Erythroblast (primary cell): ENCODE data around the gene LMO1.

Experiments used
- GATA1 ChIP-seq: IDR thresholded peaks from 2 replicates; pipeline ENCODE4 v1.6.1; 2011; ENCODE audit warnings: low read depth, mild to moderate bottlenecking, control low read depth, low read length, moderate library complexity
- POLR2A ChIP-seq: IDR thresholded peaks from 2 replicates; pipeline ENCODE4 v1.6.1; 2011; ENCODE audit warnings: mild to moderate bottlenecking, low read length

DNA sequence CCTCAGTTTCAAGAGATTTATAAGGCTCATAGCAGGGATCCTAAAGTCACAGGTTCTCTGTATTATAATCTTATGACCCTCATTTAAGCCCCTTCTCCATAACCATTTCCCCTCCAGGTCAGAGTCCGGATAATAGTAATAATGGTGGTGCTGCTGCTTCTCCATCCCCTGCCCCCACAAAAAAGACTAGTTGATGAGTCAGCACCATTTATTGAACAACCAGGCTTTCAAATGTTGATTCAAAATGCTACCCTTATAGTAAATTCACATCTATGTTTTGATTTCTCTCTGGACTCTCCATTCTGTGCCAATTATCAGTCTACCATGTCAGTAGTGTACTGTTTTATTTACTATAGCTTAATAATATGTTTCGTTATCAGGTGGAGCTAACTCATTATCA lies 77.2 kb downstream of the LMO1 start:
- TF ChIP-seq GATA1 (no peak), POLR2A (no peak)
